HG02759 (cell line): ENCODE measurements around the gene POLR2L.

ENCODE experiments used
- ATAC-seq: cut with Tn5 transposase; IDR thresholded peaks from one replicate; pipeline ENCODE4 v1.9.1; 2021; ENCODE audit warnings: mild to moderate bottlenecking, moderate library complexity; ENCODE audit not compliant: unreplicated experiment

The POLR2L gene

DNA sequence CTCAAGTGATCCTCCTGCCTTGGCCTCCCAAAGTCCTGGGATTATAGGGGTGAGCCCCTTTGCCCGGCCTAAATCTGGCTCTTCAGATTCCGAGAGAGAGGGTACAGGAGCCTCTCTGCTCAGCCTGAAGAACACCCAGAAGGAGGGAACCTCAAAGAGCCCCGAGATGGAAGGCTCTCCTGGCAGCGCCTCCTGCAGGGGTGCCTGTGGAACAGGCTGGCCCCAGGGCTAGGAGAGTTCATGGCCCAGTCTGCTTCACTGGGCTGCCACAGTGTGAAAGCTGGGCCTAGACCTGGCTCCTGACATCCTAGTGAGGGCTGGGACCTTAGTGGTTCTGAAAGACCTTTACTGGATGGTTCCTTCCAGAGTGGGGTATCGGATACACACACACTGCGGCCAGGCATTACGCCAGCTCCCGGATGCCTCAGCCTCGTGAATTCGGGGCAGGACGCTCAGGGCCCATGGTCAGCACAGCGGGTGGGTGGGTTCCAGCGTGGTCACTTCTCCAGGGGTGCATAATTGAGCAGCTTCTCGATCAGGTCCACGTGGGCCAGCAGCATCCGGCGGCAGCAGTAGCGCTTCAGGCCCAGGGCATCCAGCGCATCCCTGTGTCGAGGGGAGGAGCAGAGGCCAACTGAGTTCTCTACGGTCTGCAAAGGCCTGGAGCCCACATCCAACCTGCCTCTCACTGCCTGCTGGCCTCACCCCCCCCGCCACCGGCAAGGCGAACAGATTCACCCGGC is 2.3 kb downstream of the POLR2L start:
- no peak for ATAC-seq

- no peak for ATAC-seq
Measured at GRCh38 chr11:839280-839623, 3.1 kb downstream of the POLR2L start.

DNA sequence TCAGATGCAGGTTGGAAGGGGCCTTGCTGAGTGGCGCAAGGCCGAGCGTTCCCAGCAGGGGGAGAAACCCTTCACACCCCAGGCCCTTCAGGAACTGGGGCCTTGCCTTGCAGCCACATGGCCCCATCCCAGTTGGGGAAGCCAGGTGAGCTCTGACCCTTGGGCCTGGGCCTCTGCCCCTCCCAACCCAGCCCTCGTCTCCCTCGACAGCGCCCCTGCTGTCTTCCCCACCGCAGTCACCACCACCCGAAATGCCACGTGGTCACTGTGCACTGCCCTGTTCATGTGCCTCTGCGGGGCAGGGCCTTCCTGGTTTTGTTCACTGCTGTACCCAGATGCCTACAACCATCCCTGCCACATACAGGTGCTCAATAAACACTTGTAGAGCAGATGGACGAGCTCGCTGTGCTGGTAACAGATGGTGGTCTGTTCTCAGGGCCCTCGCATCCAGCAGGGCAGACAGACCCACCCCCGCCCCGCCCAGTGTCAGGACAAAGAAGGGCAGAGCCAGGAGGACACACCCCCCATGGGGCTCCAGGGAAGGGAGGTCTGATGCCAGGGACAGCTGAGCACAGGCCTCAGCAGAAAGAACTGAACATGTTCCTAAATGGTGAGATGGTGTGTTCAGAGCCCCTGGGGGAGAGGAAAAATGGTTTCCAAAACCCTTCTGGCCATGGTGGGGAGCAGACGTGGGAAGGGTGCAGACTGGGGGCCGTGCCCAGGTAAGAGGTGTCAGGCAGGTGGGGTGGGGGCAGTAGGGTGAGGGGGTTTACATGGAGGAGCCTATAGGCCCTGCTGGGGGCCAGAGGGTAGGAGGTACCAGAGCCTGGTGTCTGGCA is 3.7 kb downstream of the POLR2L start:
- ATAC-seq = no peak

DNA sequence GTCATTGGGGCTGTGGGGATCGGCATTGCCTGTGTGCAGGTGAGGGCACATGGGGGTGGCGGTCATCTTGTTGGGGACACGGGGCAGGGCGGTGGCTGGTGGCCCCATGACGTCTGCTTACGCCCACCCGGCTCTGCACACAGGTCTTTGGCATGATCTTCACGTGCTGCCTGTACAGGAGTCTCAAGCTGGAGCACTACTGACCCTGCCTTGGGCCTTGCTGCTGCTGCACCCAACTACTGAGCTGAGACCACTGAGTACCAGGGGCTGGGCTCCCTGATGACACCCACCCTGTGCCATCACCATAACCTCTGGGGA is 4.4 kb downstream of the POLR2L start:
- no peak for ATAC-seq

DNA sequence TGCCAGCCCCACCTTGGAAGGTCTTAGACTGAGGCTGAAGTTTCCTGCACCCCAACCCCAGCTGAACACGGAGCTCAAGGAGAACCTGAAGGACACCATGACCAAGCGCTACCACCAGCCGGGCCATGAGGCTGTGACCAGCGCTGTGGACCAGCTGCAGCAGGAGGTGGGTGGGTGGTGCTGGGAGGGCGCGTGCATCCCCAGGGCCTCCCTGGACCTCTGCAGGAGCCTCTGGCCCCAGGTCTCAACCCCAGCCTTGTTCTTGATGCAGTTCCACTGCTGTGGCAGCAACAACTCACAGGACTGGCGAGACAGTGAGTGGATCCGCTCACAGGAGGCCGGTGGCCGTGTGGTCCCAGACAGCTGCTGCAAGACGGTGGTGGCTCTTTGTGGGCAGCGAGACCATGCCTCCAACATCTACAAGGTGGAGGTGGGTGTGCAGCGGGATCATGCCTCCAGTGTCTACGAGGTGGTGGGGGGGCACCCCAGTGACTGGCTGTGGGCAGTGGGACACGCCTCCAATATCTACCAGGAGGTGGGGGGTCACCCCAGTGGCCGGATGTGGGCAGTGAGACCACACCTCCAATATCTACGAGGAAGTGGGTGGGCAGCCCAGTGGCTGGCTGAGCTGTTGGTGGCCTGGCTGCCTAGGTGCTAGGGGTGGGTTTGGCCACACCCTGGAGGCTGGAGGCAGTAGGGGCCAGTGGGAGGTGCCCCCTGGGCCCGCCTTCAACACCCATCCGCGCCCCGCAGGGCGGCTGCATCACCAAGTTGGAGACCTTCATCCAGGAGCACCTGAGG is 4.9 kb downstream of the POLR2L start:
- no peak for ATAC-seq

GRCh38 chr11:836700-837099 is 5.6 kb downstream of the POLR2L start:
- ATAC-seq = no peak

DNA sequence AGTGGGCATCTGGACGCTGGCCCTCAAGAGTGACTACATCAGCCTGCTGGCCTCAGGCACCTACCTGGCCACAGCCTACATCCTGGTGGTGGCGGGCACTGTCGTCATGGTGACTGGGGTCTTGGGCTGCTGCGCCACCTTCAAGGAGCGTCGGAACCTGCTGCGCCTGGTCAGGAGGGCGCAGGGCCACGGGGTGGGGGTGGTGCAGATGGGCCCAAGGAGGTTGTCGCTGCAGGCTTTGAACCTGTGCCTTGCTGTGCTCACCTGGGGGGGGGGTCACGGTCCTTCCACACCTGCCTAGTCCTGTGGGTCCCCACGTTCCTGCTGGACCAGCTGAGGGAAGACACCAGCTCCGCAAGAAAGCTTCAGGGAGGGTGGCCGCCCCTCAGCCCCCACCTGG is 6.1 kb downstream of the POLR2L start:
- ATAC-seq = no peak

DNA sequence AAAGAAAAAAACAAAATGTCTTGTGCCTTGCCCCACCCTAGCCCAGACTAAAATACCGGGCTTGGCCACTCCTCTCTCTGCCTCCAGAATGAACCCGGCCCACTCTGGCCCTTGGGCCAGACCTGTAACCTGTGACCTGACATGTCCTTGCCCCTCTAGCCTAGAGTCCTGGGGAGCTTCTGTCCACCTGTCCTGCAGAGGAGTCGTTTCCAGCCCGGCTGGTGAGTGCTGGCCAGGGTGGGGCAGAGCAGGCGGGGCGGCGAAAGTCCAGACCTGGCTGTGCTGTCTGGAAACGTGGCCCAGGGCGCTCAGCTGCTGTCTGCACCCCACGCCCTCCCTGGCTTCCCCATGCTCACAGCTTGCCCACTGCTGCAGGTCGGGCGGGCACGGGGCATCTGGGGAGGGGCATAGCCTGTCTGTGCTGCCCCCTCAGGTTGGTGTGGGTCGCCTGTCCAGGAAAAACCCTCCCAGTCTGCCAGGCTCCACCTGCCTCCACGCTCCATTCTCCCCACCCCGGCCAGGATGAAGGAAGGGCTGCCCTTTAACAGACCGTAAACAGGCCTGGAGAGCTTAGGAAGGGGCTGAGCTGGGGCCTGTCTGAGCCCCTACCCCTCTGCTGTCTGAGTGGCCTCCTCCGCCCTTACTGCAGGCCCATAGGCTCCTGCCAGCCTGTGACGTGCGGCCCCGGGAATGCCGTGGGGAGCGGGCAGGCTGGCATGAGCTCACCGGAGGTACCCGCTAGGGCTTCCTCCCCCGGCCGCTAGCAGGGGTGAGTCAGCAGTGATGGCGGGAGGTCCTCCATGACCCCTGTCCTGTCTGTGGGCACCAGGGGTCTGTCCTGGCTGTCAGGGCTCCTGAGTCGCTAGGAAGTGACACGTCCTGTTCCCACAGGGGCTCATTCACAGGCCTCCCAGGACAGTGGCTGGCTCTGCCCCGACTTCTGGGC is 7.7 kb downstream of the POLR2L start:
- no peak for ATAC-seq

DNA sequence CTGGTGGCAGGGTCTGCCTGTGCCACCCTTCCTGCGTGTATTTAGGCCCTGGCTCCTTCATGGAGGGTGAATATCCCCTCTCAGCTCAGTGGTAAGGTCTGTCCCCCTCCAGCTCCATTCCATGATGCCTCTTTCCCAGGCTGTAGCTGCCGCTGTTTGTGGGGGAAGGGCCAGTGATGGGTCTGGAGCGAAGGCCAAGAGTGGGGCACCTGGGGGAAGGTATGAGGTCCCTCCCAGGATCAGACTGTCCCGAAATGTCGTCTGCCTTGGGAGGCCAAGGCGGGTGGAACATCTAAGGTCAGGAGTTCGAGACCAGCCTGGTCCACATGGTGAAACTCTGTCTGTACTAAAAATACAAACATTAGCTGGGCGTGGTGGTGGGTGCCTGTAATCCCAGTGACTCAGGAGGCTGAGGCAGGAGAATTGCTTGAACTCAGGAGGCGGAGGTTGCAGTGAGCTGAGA is 8.4 kb downstream of the POLR2L start:
- ATAC-seq = no peak

DNA sequence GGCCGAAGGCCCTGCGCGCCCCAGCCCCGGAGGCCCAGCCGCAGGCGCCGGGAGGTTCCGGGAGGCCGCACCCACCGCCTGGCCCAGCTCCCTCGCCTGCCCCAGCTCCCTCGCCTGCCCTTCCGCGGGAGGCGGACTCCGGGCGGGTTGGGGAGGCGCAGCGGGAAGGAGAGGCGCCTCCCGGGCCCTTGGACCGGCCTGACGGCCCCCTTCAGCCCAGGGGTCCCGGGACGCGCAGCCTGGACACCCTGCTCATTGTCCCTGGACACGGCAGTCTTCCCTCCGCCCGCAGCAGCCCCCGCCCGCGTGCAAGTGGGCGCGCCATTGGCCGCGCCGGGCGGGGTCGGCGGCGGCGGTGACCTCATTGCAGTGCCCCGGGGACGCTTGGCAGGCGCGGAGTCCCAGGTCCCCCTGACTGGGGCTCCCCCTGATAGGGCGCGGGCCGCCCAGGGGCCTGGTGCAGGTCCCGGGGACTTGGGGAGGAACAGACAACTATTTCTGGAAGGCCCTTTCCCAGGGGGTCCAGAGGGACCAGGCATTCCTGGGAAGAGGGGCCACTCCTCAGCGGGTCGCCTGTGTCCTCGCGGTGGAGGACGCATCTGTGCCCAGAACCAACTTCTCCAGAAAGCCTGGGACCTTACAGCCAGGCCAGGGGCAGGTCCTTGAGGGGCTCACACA is 9.1 kb downstream of the POLR2L start:
- ATAC-seq = no peak

- ATAC-seq = no peak
Measured at GRCh38 chr11:832529-833113, 9.7 kb downstream of the POLR2L start, which contains the start of gene CD151. CD151 (plus strand) TSS chr11:832952; CDS start chr11:836070, 3,118 bp downstream.

- no peak for ATAC-seq
Measured at GRCh38 chr11:831961-832528, 10.3 kb downstream of the POLR2L start.

GRCh38 chr11:831118-831864 is 11.0 kb downstream of the POLR2L start:
- no peak for ATAC-seq

- ATAC-seq = no peak
Measured at GRCh38 chr11:830295-831117, 11.8 kb downstream of the POLR2L start.

GRCh38 chr11:829847-830294 is 12.5 kb downstream of the POLR2L start:
- no peak for ATAC-seq

DNA sequence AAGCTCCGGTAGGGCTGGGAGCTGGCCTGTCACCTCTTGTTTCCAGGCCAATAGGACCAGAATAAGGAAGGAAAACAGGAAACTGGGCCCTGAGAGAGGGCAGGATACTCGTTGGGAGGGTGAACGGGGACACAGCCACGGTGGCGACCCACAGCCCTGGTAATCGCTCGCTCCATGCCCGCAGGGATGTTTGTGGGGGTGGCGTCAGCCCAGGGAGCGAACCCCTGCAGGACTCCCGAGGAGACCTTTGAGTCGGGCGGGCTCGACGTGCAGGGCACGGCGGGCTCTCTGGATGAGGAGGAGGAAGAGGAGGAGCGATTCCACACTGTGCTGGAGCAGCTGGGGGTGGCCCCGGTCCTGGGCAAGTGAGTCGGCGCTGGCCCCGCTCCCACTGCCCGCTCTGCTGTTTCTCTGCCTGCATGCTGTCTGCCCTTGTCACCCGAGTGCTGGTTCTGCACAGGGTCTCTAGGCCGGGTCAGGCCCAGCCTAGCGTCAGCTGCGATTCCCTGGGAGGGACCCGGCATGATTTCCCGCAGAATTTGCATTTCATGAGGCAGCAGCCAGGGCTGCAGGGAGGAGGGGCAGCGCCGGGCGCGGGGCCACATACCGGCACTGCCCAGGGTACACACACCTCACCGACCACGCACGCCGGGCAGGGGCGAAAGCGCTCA is 13.0 kb downstream of the POLR2L start:
- ATAC-seq = no peak
